Femur (tissue), 1 donor: ENCODE results near the gene HAUS7.

ENCODE experiments used
- DNase-seq: peaks from one replicate; pipeline ENCODE4 v3.0.0-alpha.2; 2017

Gene HAUS7

DNA sequence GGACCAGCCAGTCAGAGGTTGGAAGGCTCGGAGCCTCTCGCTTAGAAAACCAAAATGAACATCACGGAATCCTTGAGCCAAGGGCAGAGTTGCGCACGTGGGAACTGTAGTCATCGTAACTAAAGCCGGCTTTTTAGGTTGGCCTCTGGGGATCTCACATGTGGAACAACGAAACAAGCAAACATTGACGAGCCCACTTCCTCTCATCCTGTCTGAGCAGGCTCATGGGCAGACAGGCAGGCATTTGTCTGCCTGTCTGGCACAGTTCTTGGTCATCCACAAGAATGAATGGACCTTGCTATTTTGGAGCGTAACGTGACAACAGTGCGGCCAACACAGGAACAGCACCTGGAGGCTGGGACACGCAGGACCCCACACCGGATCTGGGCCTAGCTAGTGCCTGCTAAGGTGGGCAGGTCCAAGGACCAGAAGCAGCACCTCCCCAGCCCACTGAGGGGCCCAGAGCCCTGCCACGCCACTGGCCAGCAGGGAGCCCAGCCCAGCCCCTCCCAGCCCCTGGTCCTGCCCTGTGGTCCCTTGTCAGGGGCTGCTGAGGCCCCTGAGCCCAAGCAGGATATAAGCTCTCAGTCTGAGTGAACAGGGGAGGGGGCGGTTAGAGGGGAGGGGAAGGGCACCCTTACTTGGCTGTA is 15.3 kb downstream of the HAUS7 start:
- DNase-seq: no peak

- DNase-seq: peak; percentile 14
Measured at GRCh38 chrX:153450949-153451277, 19.5 kb downstream of the HAUS7 start.

DNA sequence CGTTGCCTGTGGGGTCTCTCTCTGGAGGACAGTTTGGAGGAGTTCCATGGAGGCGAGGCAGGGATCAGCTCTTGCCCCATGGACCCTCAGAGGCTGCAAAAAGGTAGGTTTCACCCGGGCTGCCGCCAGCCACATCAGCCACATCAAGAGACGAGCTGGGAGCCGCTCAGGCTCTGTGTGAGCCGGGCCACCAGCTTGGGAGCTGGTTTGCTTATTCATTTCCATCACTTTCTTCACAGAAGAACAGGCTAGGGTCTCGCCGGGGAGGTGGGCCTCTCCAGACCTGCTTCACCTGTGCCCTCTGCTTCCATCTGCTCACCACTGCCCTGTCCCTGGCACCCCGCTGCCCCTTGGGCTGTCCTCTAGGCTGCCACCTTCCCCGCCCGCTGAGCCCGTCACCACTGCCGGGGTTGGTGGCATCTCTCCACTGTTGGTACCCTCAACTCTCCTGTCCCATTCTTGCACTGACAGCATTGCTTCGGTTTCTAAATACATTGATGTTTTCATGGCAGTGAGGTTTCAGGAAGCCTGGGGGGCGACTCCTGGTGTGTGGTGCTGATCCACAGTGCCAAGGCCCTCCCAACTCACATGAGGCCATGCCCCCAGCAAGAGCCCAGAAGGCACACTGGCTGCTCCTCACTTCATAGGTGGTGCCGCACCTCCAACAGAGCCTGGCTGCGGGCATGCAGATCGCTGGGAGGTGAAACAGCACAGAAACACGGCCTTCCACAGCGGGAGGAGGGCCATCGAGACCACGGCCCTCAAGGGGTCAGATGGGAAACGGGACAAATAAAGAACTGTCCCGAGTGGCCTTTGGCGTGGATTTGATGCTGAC is 20.0 kb downstream of the HAUS7 start:
- DNase-seq: no peak

GRCh38 chrX:153449368-153450113 is 20.8 kb downstream of the HAUS7 start:
- DNase-seq: no peak

DNA sequence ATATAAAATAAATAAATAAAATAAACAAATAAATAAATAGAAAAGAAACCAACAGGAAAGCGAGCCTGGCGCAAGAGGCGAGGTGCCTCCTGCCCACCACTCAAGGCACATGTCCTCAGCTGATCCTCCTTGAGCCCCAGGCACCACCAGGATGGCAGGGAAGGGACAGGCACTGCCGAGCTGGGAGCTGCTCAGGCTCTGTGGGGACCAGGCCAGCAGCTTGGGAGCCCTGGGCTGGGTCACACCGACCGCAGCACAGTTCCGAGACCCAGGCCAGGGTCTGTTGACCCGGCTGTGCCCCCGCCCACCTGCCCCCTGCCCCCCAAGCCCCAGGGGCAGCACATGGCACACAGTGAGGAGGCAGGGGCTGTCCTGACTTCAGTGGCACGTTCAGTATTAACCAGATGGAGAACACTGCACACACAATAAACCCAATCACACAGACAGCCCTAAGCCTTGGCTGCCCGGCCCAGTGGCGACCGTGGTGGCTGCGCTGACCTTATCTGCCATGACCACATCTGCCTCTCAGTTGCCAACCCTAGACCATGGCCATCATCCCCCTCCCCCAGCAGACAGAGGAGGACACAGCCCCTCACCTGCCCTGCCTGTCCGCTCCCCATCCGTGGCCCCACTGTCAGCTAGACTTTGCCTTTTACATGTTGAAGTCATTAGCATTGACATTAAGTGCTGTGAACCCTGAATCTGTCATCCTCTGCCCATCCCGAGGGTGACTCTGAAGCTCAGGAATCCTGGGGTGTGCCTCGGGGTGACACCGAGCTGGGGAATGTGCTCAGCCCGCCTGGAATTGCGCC is 21.6 kb downstream of the HAUS7 start:
- no peak for DNase-seq

GRCh38 chrX:153447581-153447960 is 22.8 kb downstream of the HAUS7 start:
- no peak for DNase-seq

- DNase-seq: no peak
Measured at GRCh38 chrX:153446950-153447580, 23.3 kb downstream of the HAUS7 start.

DNA sequence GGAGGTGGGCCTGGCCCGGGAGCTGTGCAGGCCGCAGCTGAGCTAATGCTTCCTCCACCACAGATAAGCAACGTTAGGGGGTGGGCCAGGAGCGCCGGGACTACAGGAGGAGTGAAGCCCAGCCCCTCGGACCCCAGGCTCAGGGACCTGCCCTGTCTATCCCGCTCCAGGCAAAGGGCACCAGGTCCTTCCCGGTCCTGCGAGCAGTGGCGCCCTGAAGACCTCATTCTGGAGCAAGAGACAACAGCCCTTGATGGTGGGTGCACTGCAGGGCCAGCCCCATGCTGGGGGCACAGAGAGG is 23.8 kb downstream of the HAUS7 start:
- DNase-seq: no peak

DNA sequence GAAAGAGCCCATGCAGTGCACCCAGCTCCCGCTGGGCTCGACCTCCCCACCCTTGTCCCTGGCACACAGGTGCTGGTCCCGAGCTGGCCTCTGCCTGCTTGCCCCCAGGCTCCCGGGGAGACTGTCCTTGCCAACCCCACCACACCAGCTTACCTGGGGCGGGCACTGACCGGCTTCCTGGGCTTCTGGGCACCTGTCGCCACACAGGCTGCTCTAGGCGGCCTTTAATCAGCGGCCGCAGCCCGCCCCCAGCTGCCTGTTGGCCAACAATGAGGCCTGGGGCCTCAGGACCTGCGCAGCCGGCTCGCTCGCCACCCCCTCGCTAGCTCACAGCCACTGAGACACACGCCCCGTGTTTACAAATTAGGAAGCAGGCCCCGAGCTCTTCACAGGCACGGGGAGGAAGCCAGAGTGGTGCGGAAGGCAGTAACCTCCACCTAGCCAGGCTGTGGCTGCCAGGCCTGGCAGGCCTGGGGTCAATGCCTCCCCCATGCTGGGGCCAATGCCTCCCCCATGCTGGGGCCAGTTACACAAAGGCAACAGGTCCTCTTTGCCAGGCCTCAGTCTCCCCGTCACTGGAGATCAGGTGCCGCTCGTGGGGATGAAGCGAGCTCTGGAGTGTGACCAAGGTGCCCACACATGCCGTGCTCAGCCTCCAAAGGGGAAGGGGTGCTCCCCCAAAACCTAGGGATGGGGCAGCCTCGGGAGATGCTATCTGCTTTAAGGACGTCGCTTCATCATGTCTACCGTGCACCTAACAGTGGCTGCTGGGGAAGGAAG is 24.3 kb downstream of the HAUS7 start, which contains the start of gene TREX2:
TSS of gene TREX2 (minus strand) at position 201 of the 780 bp plus-strand sequence. CDS start 626 bp downstream, outside the sequence.
- DNase-seq: no peak

GRCh38 chrX:153445106-153445855 is 25.1 kb downstream of the HAUS7 start:
- no peak for DNase-seq

GRCh38 chrX:153444333-153445011 is 25.9 kb downstream of the HAUS7 start:
- no peak for DNase-seq

DNA sequence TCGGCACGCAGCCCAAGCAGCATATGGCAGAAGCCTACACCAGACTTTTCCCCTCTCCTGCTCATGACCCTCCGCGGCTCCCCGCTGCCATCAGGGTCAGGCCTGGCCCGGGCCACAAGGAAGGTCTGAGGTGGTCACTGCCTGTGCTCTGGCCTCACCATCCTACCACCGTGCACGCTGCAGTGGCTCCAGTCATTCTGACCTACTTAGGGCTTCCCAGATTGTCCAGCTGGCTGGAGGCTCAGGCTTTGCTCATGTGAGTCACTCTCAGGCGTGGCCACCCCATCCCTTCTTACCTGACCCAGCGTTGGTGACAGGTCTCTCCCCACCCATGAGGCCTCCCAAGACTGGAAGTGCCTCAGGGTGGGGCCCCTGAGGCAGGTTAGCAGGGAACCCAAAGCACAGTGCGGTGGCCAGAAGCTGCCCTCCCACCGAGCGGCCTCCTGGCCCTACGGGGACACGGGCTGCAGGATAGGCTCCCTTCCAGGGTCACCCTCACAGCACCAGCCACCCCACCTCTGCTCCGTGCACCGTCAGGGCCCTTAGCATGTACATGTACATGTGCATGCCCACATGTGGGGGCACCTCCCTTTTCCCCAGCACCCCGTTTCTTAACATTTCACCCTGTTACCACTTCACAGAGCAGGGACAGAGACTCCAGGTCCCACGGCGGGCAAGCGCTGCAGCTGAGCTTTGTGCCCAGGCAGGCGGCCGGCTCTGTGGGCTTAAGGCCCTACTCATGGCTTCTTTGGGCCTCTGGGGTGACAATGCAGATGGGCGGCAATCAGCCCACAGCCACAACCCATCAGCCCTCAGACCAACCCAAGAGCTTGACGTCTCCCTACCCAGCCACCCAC is 26.7 kb downstream of the HAUS7 start:
- no peak for DNase-seq

- no peak for DNase-seq
Measured at GRCh38 chrX:153442463-153442862, 27.9 kb downstream of the HAUS7 start.

DNA sequence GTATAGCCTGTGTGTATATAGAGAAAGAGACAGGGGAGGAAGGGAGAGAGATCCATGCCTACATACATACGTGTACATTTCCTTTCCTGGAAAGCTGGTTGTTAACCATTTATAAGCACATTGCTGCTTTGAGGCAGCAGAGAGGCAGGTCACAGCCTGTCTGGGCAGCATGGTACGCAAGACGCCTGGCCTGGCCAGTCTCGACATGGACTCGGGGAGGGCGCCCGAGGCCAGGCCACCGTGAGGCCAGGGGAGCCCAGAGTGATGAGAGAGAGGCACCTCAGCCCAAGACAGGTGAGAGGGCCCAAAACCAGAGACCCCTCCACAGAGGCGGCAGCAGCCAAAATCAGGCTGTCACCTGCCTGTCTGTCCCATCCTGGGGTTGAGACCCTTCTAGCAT is 28.4 kb downstream of the HAUS7 start:
- no peak for DNase-seq

GRCh38 chrX:153441296-153441695 is 29.1 kb downstream of the HAUS7 start:
- DNase-seq: no peak

DNA sequence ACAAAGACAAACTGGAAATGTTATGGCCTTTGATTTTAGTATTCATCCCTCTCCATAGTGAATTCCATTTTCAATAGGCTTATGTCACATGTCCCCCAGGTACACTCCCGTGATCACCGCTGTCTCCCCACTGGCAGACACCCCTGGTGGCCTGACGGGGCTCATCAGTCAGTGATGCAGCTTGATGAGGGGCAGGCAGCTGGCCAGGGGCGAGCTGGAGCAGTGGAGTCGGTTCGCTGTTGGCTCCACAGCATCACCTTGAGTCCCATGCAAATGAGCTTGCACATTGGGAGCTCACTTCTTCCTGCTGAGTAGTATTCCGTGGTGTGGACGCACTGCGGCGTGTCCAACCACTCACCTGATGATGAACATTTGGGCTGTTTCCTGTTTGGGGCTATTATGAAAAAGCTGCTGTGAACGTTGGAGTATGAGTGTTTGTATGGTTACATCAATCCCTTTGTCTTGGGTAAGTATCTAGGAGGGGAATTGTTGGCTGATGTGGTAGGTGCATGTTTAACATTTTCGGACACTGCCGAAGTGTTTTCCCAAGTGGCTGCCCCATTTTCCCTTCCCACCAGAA is 29.7 kb downstream of the HAUS7 start:
- no peak for DNase-seq

GRCh38 chrX:153439977-153440376 is 30.4 kb downstream of the HAUS7 start:
- no peak for DNase-seq

GRCh38 chrX:153438532-153438931 is 31.8 kb downstream of the HAUS7 start:
- no peak for DNase-seq

- DNase-seq: no peak
Measured at GRCh38 chrX:153435845-153436244, 34.5 kb downstream of the HAUS7 start.
